MM.1S (cell line): ENCODE data around the gene POLE.

Experiments used
- DNase-seq: peaks from one replicate; pipeline ENCODE4 v3.0.0-alpha.2; 2015
- H2AFZ ChIP-seq: fragments of 300-600 bp; sonication (generic); 2 replicates; pipeline ENCODE4 v1.6.0; 2016; ENCODE audit warnings: antibody characterized with exemption, low read length
- H3F3A ChIP-seq: fragments of 300-600 bp; sonication (generic); 2 replicates; pipeline ENCODE4 v1.6.1; 2016; ENCODE audit warnings: mild to moderate bottlenecking, antibody characterized with exemption, low read length, moderate library complexity, mixed read lengths; ENCODE audit not compliant: insufficient read depth
- H3K27ac ChIP-seq: fragments of 300-600 bp; sonication (generic); 2 replicates; pipeline ENCODE4 v1.5.1; 2016; ENCODE audit warnings: mild to moderate bottlenecking, low read length
- H3K27me3 ChIP-seq: fragments of 300-600 bp; sonication (generic); replicated peaks from 2 replicates; pipeline ENCODE4 v1.6.0; 2016; ENCODE audit warnings: low read length; ENCODE audit not compliant: insufficient read depth
- H3K36me3 ChIP-seq: fragments of 300-600 bp; sonication (generic); replicated peaks from 2 replicates; pipeline ENCODE4 v1.6.1; 2016; ENCODE audit warnings: mild to moderate bottlenecking, low read length, mixed read lengths; ENCODE audit not compliant: insufficient read depth
- H3K4me1 ChIP-seq: fragments of 300-600 bp; sonication (generic); 2 replicates; pipeline ENCODE4 v1.6.1; 2016; ENCODE audit warnings: low read length, mixed read lengths
- H3K4me2 ChIP-seq: fragments of 300-600 bp; sonication (generic); 2 replicates; pipeline ENCODE4 v1.6.0; 2016; ENCODE audit warnings: low read depth, low read length
- H3K4me3 ChIP-seq: fragments of 300-600 bp; sonication (generic); 2 replicates; pipeline ENCODE4 v1.5.1; 2016; ENCODE audit warnings: low read length, mixed read lengths
- H3K79me2 ChIP-seq: fragments of 300-600 bp; sonication (generic); 2 replicates; pipeline ENCODE4 v1.6.1; 2016; ENCODE audit warnings: mixed run types, low read length, mixed read lengths
- H3K9ac ChIP-seq: fragments of 300-600 bp; sonication (generic); 2 replicates; pipeline ENCODE4 v1.6.1; 2016; ENCODE audit warnings: low read length, mixed read lengths
- H3K9me2 ChIP-seq: fragments of 300-600 bp; sonication (generic); replicated peaks from 2 replicates; pipeline ENCODE4 v1.6.1; 2016; ENCODE audit warnings: mild to moderate bottlenecking, low read length, mixed read lengths; ENCODE audit not compliant: insufficient read depth
- H3K9me3 ChIP-seq: fragments of 300-600 bp; sonication (generic); replicated peaks from 2 replicates; pipeline ENCODE4 v1.6.1; 2016; ENCODE audit warnings: mild to moderate bottlenecking, low read length, mixed read lengths; ENCODE audit not compliant: insufficient read depth
- H4K20me1 ChIP-seq: fragments of 300-600 bp; sonication (generic); 2 replicates; pipeline ENCODE4 v1.6.1; 2016; ENCODE audit warnings: mild to moderate bottlenecking, low read length, moderate library complexity, mixed read lengths; ENCODE audit not compliant: insufficient read depth
- EZH2 ChIP-seq: fragments of 300-600 bp; sonication (generic); optimal IDR thresholded peaks from 2 replicates; pipeline ENCODE3; 2017; ENCODE audit warnings: low read depth, mild to moderate bottlenecking, antibody characterized with exemption, low read length, mixed read lengths
- EZH2phosphoT487 ChIP-seq: fragments of 300-600 bp; sonication (generic); IDR thresholded peaks from 2 replicates; pipeline ENCODE4 v1.6.1; 2018; ENCODE audit warnings: antibody characterized with exemption, low read length
- TF ChIP-seq, protein P1 (sequence below): fragments of 300-600 bp; sonication (generic); IDR thresholded peaks from 2 replicates; pipeline ENCODE4 v1.5.1; 2016; ENCODE audit warnings: antibody characterized with exemption, low read length, mixed read lengths

Gene POLE

DNA sequence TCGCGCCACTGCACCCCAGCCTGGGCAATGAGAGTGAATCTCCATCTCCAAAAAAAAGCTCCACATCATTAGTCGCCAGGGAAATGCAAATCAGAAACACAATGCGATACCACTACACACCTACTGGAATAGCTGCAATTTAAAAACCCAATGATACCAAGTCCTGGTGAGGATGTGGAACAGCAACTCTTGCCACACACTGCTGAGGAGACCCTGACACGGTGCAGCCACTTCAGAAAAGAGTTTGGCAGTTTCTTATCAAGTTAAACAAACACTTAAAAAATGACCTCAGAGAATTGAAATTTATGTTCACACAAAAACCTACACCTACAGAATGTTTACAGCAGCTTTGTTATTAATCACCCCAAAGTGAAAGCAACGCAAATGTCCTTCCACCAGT lies 56.5 kb downstream of the POLE start:
- Histone ChIP-seq H3K36me3 (no peaks in the 10 kb centered on the region), H3K27me3 (no peaks in the 10 kb centered on the region), H3K4me2 (no peak overlapping the region), H3K4me3 (no peak overlapping the region), H3K9me3 (no peaks in the 10 kb centered on the region), H3K4me1 (no peaks in the 10 kb centered on the region), H4K20me1 (no peaks in the 10 kb centered on the region), H2AFZ (no peak overlapping the region), H3K79me2 (no peaks in the 10 kb centered on the region), H3F3A (no peaks in the 10 kb centered on the region), H3K27ac (no peak overlapping the region), H3K9ac (no peak overlapping the region), H3K9me2 (no peaks in the 10 kb centered on the region)
- TF ChIP-seq EZH2 (no peak), EZH2phosphoT487 (no peak)
- TF ChIP-seq, protein P1, sequence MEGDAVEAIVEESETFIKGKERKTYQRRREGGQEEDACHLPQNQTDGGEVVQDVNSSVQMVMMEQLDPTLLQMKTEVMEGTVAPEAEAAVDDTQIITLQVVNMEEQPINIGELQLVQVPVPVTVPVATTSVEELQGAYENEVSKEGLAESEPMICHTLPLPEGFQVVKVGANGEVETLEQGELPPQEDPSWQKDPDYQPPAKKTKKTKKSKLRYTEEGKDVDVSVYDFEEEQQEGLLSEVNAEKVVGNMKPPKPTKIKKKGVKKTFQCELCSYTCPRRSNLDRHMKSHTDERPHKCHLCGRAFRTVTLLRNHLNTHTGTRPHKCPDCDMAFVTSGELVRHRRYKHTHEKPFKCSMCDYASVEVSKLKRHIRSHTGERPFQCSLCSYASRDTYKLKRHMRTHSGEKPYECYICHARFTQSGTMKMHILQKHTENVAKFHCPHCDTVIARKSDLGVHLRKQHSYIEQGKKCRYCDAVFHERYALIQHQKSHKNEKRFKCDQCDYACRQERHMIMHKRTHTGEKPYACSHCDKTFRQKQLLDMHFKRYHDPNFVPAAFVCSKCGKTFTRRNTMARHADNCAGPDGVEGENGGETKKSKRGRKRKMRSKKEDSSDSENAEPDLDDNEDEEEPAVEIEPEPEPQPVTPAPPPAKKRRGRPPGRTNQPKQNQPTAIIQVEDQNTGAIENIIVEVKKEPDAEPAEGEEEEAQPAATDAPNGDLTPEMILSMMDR = no peak
- no peak for DNase-seq

DNA sequence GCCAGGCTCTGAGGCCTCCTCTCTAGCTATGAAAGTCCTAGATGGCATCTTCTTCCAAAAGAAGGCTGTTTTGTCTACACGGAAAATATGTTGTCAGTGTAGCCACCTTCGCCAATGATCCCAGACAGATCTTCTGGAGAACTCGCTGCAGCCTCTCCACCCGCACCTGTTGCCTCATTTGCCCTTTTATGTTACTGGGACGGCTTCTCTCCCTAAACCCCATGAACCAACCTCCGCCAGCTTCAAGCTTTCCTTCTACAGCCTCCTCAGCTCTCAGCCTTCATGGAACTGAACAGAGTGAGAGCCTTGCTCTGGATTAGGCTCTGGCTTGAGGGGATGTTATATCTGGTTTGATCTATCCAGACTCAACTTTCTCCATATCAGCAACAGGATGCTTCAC lies 57.8 kb downstream of the POLE start:
- no peak overlapping the region for H3K9ac ChIP-seq
- TF ChIP-seq EZH2phosphoT487 (no peak), EZH2 (no peak)
- TF ChIP-seq, protein P1 = no peak
- no peak overlapping the region for H2AFZ ChIP-seq
- no peaks in the 10 kb centered on the region for H3K27me3 ChIP-seq
- H3K9me2 ChIP-seq = no peaks in the 10 kb centered on the region
- no peaks in the 10 kb centered on the region for H3F3A ChIP-seq
- no peak overlapping the region for H3K27ac ChIP-seq
- H3K9me3 ChIP-seq = no peaks in the 10 kb centered on the region
- H4K20me1 ChIP-seq = no peaks in the 10 kb centered on the region
- DNase-seq = no peak
- no peaks in the 10 kb centered on the region for H3K4me1 ChIP-seq
- H3K4me2 ChIP-seq = no peak overlapping the region
- no peaks in the 10 kb centered on the region for H3K36me3 ChIP-seq
- no peaks in the 10 kb centered on the region for H3K79me2 ChIP-seq
- no peak overlapping the region for H3K4me3 ChIP-seq

DNA sequence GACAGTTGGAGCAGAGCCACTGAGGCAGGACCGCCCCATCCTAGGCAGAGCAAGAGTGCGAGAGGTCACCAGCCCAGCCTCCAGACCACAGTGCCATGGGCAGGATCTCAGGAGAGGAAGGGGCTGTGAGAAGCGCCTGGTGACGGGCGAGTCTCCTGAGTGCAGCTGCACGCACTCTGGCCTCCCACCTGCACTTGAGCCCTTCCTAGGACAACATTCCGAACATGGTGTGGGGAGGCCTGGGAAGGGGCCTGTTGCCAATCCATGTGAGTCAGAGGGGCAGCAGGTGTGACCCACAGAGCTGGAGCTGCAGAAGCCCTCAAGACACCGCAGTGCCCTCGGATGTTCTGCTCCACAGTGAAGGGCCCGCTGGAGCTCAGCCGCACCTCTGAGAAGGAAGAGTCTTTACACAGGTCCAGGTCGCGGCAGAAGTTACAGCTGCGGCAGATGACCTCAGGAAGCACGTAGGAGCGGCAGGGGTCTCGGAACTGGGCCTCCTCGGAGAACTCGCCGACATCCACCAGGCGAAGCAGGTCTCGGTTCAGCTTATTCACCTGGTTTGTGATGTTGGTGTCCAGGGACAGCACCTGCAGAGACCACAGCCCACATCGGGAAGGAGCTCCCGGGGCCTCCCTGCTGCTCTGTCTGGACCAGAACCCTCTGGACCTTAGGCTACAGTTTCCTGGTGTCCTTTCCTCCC lies 61.3 kb downstream of the POLE start:
- Histone ChIP-seq H3K4me2 (no peak overlapping the region), H3K27ac (no peak overlapping the region), H3K27me3 (no peaks in the 10 kb centered on the region), H3K79me2 (no peaks in the 10 kb centered on the region), H3F3A (no peaks in the 10 kb centered on the region), H3K9me3 (no peaks in the 10 kb centered on the region), H4K20me1 (no peaks in the 10 kb centered on the region), H3K36me3 (no peaks in the 10 kb centered on the region), H3K9me2 (no peaks in the 10 kb centered on the region), H3K9ac (no peak overlapping the region), H3K4me1 (no peaks in the 10 kb centered on the region), H2AFZ (no peak overlapping the region), H3K4me3 (no peak overlapping the region)
- TF ChIP-seq EZH2phosphoT487 = no peak
- TF ChIP-seq EZH2 = no peak
- TF ChIP-seq, protein P1 = no peak
- no peak for DNase-seq
